IMR-90 (cell line): ENCODE results near the gene SLC7A4. TPM values are rescaled to one million over a fixed set of nuclear protein-coding genes. Genes with fewer than 3 reads are reported as not detected.

Experiments used
- ATAC-seq: fragments of 200-7000 bp; cut with Tn5 transposase; 2 replicates; pipeline ENCODE4 v1.9.1; 2020; ENCODE audit warnings: low read depth, mild to moderate bottlenecking, moderate library complexity
- BruUV-seq: library from RNA; stranded (reverse); fragments of 400-500 nt; replicated peaks from 2 replicates; lab custom pipeline; 2021; lab: Mats Ljungman, UMichigan
- CTCF ChIA-PET: fragments of 300-600 bp; formaldehyde crosslinking; extraction: SDS; loops from one replicate; lab custom pipeline; 2021; ENCODE audit warnings: antibody characterized with exemption; lab: Yijun Ruan, JAX
- POLR2A ChIA-PET: fragments of 300-600 bp; sonication (Branson Sonifier 250); formaldehyde crosslinking; loops from one replicate; lab custom pipeline; 2022; ENCODE audit warnings: antibody characterized with exemption; ENCODE audit not compliant: unreplicated experiment; lab: Charles Lee
- DNase-seq: peaks from one replicate; pipeline ENCODE4 v3.0.0; 2013
- H2AFZ ChIP-seq: replicated peaks from 2 replicates; pipeline ENCODE3; 2013; ENCODE audit warnings: low read length, mild to moderate bottlenecking; ENCODE audit not compliant: poor library complexity
- H2AK5ac ChIP-seq: 2 replicates; pipeline ENCODE4 v1.6.1; 2013; ENCODE audit warnings: low read depth, low read length, inconsistent platforms
- H2AK9ac ChIP-seq: replicated peaks from 2 replicates; pipeline ENCODE3; 2013; ENCODE audit warnings: mild to moderate bottlenecking, low read depth, low read length, moderate library complexity; ENCODE audit not compliant: poor library complexity
- H2BK120ac ChIP-seq: 2 replicates; pipeline ENCODE4 v1.6.1; 2013; ENCODE audit warnings: low read depth, low read length, inconsistent platforms
- H2BK15ac ChIP-seq: 3 replicates; pipeline ENCODE4 v1.6.1; 2013; ENCODE audit warnings: low read depth, low read length, inconsistent platforms
- H2BK20ac ChIP-seq: 2 replicates; pipeline ENCODE4 v1.6.1; 2013; ENCODE audit warnings: low read depth, mild to moderate bottlenecking, inconsistent platforms, low read length, moderate library complexity
- H2BK5ac ChIP-seq: 2 replicates; pipeline ENCODE4 v1.6.1; 2013; ENCODE audit warnings: mild to moderate bottlenecking, low read depth, low read length, inconsistent platforms; ENCODE audit not compliant: poor library complexity, severe bottlenecking
- H3K14ac ChIP-seq: replicated peaks from 2 replicates; pipeline ENCODE4 v1.6.1; 2013; ENCODE audit warnings: low read depth, low read length, inconsistent platforms
- H3K18ac ChIP-seq: 2 replicates; pipeline ENCODE4 v1.6.1; 2013; ENCODE audit warnings: low read depth, low read length, control low read depth
- H3K23ac ChIP-seq: 2 replicates; pipeline ENCODE4 v1.6.1; 2013; ENCODE audit warnings: low read depth, low read length, inconsistent platforms
- H3K27ac ChIP-seq: 2 replicates; pipeline ENCODE4 v1.5.1; 2013; ENCODE audit warnings: mild to moderate bottlenecking, control low read depth, low read length; ENCODE audit not compliant: insufficient read depth
- H3K27me3 ChIP-seq: 2 replicates; pipeline ENCODE4 v1.6.1; 2013; ENCODE audit warnings: low read length; ENCODE audit not compliant: control insufficient read depth, insufficient read depth
- H3K36me3 ChIP-seq: 2 replicates; pipeline ENCODE4 v1.6.1; 2013; ENCODE audit warnings: low read length, mixed read lengths; ENCODE audit not compliant: control insufficient read depth, insufficient read depth
- H3K4ac ChIP-seq: 2 replicates; pipeline ENCODE4 v1.6.1; 2013; ENCODE audit warnings: low read depth, low read length, inconsistent platforms
- H3K4me1 ChIP-seq: 2 replicates; pipeline ENCODE4 v1.6.1; 2013; ENCODE audit warnings: low read length, mixed read lengths; ENCODE audit not compliant: control insufficient read depth, insufficient read depth
- H3K4me2 ChIP-seq: 2 replicates; pipeline ENCODE4 v1.6.1; 2013; ENCODE audit warnings: low read depth, mild to moderate bottlenecking, control low read depth, low read length, moderate library complexity
- H3K4me3 ChIP-seq: 2 replicates; pipeline ENCODE4 v1.5.1; 2013; ENCODE audit warnings: low read depth, mild to moderate bottlenecking, control low read depth, low read length, moderate library complexity; ENCODE audit not compliant: insufficient read depth
- H3K56ac ChIP-seq: 2 replicates; pipeline ENCODE4 v1.6.1; 2013; ENCODE audit warnings: low read length, inconsistent platforms; ENCODE audit not compliant: insufficient read depth; ENCODE audit errors: extremely low read depth
- H3K79me1 ChIP-seq, 2 experiments: 2 replicates each; pipeline ENCODE4 v1.6.1; 2013; ENCODE audit warnings: low read length in 2 of 2, inconsistent platforms in 1 of 2, low read depth in 1 of 2
- H3K9ac ChIP-seq: 2 replicates; pipeline ENCODE4 v1.6.1; 2013; ENCODE audit warnings: low read depth, low read length, control low read depth
- H3K9me1 ChIP-seq: 2 replicates; pipeline ENCODE4 v1.6.1; 2013; ENCODE audit warnings: low read length, inconsistent platforms; ENCODE audit not compliant: insufficient read depth
- H3K9me3 ChIP-seq: 2 replicates; pipeline ENCODE4 v1.6.1; 2013; ENCODE audit warnings: low read length; ENCODE audit not compliant: control insufficient read depth, insufficient read depth
- H4K20me1 ChIP-seq: 2 replicates; pipeline ENCODE4 v1.6.1; 2013; ENCODE audit warnings: low read length, inconsistent platforms; ENCODE audit not compliant: insufficient read depth
- H4K5ac ChIP-seq: 2 replicates; pipeline ENCODE4 v1.6.1; 2013; ENCODE audit warnings: mild to moderate bottlenecking, low read depth, low read length, control low read depth
- H4K8ac ChIP-seq, 2 experiments: 2 replicates each; pipeline ENCODE4 v1.6.1; 2013; ENCODE audit warnings: low read depth in 2 of 2, low read length in 2 of 2, control low read depth in 1 of 2, inconsistent platforms in 1 of 2
- H4K91ac ChIP-seq: 2 replicates; pipeline ENCODE4 v1.6.1; 2013; ENCODE audit warnings: low read depth, low read length, inconsistent platforms; ENCODE audit not compliant: insufficient read depth
- BHLHE40 ChIP-seq: fragments of 150-350 bp; IDR thresholded peaks from 2 replicates; pipeline ENCODE4 v1.6.1; 2016; ENCODE audit warnings: mild to moderate bottlenecking, low read depth, low read length
- FOS ChIP-seq: fragments of 150-350 bp; IDR thresholded peaks from 2 replicates; pipeline ENCODE4 v1.6.1; 2016; ENCODE audit warnings: low read depth, low read length
- MAFK ChIP-seq: IDR thresholded peaks from 2 replicates; pipeline ENCODE4 v1.6.1; 2012; ENCODE audit warnings: low read depth, low read length, improper control_type of control experiment
- MAZ ChIP-seq: IDR thresholded peaks from 2 replicates; pipeline ENCODE4 v1.6.1; 2012; ENCODE audit warnings: low read depth, mild to moderate bottlenecking, low read length, improper control_type of control experiment, moderate library complexity, borderline replicate concordance
- RFX5 ChIP-seq: IDR thresholded peaks from 2 replicates; pipeline ENCODE4 v1.8.0; 2012; ENCODE audit warnings: low read depth, mild to moderate bottlenecking, low read length, moderate library complexity
- WGBS, 2 experiments: methylation state at CpG; one replicate each; pipeline versions ENCODE4 v1.1.5 to v1.1.7; 2013; ENCODE audit warnings: missing lambda C conversion rate in 2 of 2; ENCODE audit not compliant: insufficient read length in 1 of 2; ENCODE audit errors: extremely low coverage in 2 of 2; 5-methylcytosine and 5-hydroxymethylcytosine counted together
- dilution Hi-C: fragments of 300-500 bp; cut with HindIII; formaldehyde crosslinking; loops from one replicate; pipeline ENCODE4 v1.14.3; 2018; ENCODE audit warnings: low sequenced_read_pairs; ENCODE audit not compliant: unreplicated experiment
- in situ Hi-C: fragments of 300-500 bp; cut with MboI; formaldehyde crosslinking; loops from 3 replicates; pipeline ENCODE4 v1.14.3; 2019; ENCODE audit warnings: low sequenced_read_pairs, inconsistent platforms, mixed read lengths
- intact Hi-C: fragments of 100-400 bp; cut with micrococcal nuclease; formaldehyde crosslinking; loops from 2 replicates; pipeline ENCODE4 v1.10.0; 2022
- polyA plus RNA-seq, 3 experiments: library from polyadenylated mRNA; depleted of rRNA; stranded (reverse); fragments of >200 nt; gene quantifications; 2 replicates each; pipeline ENCODE4 v1.2.3, GENCODE V29; 2012; ENCODE audit warnings: low replicate concordance in 1 of 3
- total RNA-seq: library from RNA; depleted of rRNA; stranded (reverse); fragments of >200 nt; gene quantifications from 2 replicates; pipeline ENCODE4 v1.2.3, GENCODE V29; 2012
- TF ChIP-seq, protein P1 (sequence below): fragments of 150-350 bp; IDR thresholded peaks from 2 replicates; pipeline ENCODE4 v1.6.1; 2016; ENCODE audit warnings: low read depth, mild to moderate bottlenecking, low read length, moderate library complexity, borderline replicate concordance
- TF ChIP-seq, protein P2 (sequence below): conservative IDR thresholded peaks from 2 replicates; pipeline ENCODE4 v1.5.1; 2012; ENCODE audit warnings: mild to moderate bottlenecking, low read depth, low read length, improper control_type of control experiment

Gene SLC7A4
- total and polyA plus RNA-seq, 2 of the 4 experiments (the other 2 are of a cell fraction) = 0.03 TPM; not detected in 1

DNA sequence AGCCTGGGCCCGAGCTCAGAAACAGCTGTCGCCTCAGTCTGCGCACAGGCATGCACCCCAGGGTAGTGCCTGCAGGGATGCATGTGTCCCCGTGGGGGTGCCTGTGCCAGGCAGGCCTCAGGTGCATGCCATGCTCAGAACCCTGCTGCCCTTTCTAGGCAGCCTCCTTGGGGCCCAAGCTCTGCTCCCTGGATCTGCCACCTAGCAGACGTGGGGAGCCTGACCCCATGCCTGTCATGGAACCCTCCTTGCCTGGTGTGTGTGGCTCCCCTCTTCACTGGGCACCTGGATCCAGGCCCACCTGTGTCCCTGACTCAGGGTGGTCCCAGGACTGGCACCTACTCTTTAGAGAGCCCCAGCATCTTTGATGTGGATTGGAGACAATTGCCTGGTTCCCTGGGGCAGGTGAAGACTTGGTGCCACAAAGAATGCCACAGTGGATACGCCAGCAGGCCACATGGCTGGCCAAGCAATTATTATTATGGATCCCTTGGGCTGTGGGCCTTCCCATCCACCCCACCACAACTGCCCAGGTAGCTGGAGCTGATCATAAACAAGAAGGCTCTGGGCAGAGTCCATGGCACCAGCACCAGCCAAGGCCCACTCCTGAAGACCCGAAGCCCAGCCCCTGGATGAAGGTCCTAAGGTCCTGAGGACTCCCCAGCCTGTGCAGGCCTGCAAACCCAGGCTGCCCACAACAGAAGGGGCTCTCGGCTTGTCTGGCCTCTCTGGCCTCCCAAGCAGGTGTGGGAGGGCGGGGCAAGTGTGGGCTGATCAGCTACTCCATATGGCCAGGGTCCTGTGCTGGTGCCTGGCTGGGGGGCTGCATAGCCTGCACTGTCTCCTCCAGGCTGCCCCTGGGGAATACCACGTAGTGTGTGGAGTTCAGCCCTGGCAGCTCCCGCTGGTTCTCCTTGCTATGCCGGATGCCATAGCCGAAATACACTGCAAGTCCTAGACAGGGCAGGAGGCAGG is 3.8 kb downstream of the SLC7A4 start:
- intact Hi-C loops = no loop called here
- no peak overlapping the region for H2BK15ac ChIP-seq
- no peaks in the 10 kb centered on the region for H3K9me3 ChIP-seq
- ATAC-seq (no peak), DNase-seq (no peak)
- no peak overlapping the region for H3K9ac ChIP-seq
- no peaks in the 10 kb centered on the region for H3K9me1 ChIP-seq
- no peaks in the 10 kb centered on the region for H4K20me1 ChIP-seq
- H3K14ac ChIP-seq = no peak overlapping the region
- in situ Hi-C loops = no loop called here
- H3K4me2 ChIP-seq = no peak overlapping the region
- dilution Hi-C loops = no loop called here
- H3K4ac ChIP-seq = no peak overlapping the region
- no peak overlapping the region for H4K5ac ChIP-seq
- no peak for TF ChIP-seq MAFK
- TF ChIP-seq, protein P1, sequence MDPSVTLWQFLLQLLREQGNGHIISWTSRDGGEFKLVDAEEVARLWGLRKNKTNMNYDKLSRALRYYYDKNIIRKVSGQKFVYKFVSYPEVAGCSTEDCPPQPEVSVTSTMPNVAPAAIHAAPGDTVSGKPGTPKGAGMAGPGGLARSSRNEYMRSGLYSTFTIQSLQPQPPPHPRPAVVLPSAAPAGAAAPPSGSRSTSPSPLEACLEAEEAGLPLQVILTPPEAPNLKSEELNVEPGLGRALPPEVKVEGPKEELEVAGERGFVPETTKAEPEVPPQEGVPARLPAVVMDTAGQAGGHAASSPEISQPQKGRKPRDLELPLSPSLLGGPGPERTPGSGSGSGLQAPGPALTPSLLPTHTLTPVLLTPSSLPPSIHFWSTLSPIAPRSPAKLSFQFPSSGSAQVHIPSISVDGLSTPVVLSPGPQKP = no peak
- TF ChIP-seq FOS = no peak
- TF ChIP-seq BHLHE40 = no peak
- TF ChIP-seq, protein P2, sequence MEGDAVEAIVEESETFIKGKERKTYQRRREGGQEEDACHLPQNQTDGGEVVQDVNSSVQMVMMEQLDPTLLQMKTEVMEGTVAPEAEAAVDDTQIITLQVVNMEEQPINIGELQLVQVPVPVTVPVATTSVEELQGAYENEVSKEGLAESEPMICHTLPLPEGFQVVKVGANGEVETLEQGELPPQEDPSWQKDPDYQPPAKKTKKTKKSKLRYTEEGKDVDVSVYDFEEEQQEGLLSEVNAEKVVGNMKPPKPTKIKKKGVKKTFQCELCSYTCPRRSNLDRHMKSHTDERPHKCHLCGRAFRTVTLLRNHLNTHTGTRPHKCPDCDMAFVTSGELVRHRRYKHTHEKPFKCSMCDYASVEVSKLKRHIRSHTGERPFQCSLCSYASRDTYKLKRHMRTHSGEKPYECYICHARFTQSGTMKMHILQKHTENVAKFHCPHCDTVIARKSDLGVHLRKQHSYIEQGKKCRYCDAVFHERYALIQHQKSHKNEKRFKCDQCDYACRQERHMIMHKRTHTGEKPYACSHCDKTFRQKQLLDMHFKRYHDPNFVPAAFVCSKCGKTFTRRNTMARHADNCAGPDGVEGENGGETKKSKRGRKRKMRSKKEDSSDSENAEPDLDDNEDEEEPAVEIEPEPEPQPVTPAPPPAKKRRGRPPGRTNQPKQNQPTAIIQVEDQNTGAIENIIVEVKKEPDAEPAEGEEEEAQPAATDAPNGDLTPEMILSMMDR = no peak
- TF ChIP-seq RFX5 = no peak
- no peak for TF ChIP-seq MAZ
- no peak overlapping the region for H3K18ac ChIP-seq
- no peak overlapping the region for H2AK5ac ChIP-seq
- H3K36me3 ChIP-seq = no peaks in the 10 kb centered on the region
- ChIA-PET POLR2A (no interaction called here), CTCF (no interaction called here)
- no peak overlapping the region for H4K8ac ChIP-seq
- no peak overlapping the region for H2BK5ac ChIP-seq
- H2AFZ ChIP-seq = peak overlapping the region; percentile 32
- no peak overlapping the region for H2BK20ac ChIP-seq
- no peak overlapping the region for H2BK120ac ChIP-seq
- no TSS peak for BruUV-seq
- H3K27ac ChIP-seq = no peak overlapping the region
- H3K27me3 ChIP-seq = peaks cover 34% of the 10 kb centered on the region
- 40% methylated on average over 2 of the region's 13 CpGs; no CpG with 5 or more reads in 1 of the 2 experiments for WGBS, 2 experiments
- H4K91ac ChIP-seq = no peak overlapping the region
- no peaks in the 10 kb centered on the region for H3K79me1 ChIP-seq
- peaks cover 3% of the 10 kb centered on the region; the same call in 1 of the 2 replicates for H3K4me1 ChIP-seq
- H3K4me3 ChIP-seq = no peak overlapping the region
- H3K23ac ChIP-seq = no peak overlapping the region
- no peak overlapping the region for H2AK9ac ChIP-seq
- no peak overlapping the region for H3K56ac ChIP-seq
